Measurements from ENCODE around the gene ARFRP1. TPM values are rescaled to one million over a fixed set of nuclear protein-coding genes. Genes with fewer than 3 reads are reported as not detected.

The ARFRP1 gene
- total RNA-seq, 2 experiments from 2014 or later = 41.7 to 44.2 TPM

- TF ChIP-seq CTCF (IDR thresholded peaks at IDR 0.05) = no peak
- ChIA-PET POLR2A (no interaction called here), CTCF (no interaction called here)
- H3K27ac Mint-ChIP-seq = no peak overlapping the region
- no peaks in the 10 kb centered on the region for H3K27me3 Mint-ChIP-seq
- no peaks in the 10 kb centered on the region for H3K9me3 Mint-ChIP-seq
- no peaks in the 10 kb centered on the region for H3K36me3 Mint-ChIP-seq (ENCODE audit: low read depth)
- H3K4me3 Mint-ChIP-seq = no peak overlapping the region
- H3K4me1 Mint-ChIP-seq (ENCODE audit: low read depth) = peaks cover 18% of the 10 kb centered on the region
- intact Hi-C loops (cut with micrococcal nuclease) = no loop called here
- DNase-seq (no peak), ATAC-seq (no peak)
These were observed 39.1 kb upstream of the ARFRP1 start for GRCh38 chr20:63746751-63747315.

- Mint-ChIP-seq H3K9me3 (no peaks in the 10 kb centered on the region), H3K27me3 (no peaks in the 10 kb centered on the region), H3K4me3 (no peak overlapping the region), H3K4me1 (ENCODE audit: low read depth) (peaks cover 15% of the 10 kb centered on the region), H3K27ac (no peak overlapping the region), H3K36me3 (ENCODE audit: low read depth) (no peaks in the 10 kb centered on the region)
- no peak for TF ChIP-seq CTCF (IDR thresholded peaks at IDR 0.05)
- ChIA-PET CTCF (interaction anchor here (1.7 kb wide), 1 partner anchor 39 kb away, joined by 4 read pairs; the partner anchor contains the start of genes ARFRP1 and ZGPAT), POLR2A (interaction anchor here (1.0 kb wide), 1 partner anchor 36 kb away, joined by 3 read pairs; no protein-coding TSS in a partner anchor)
- no peak for DNase-seq
- no peak for ATAC-seq
- intact Hi-C loops (cut with micrococcal nuclease) = no loop called here
These were observed 38.4 kb upstream of the ARFRP1 start for GRCh38 chr20:63745961-63746731.

GRCh38 chr20:63745424-63745805, 37.6 kb upstream of the ARFRP1 start:
- no peak overlapping the region for H3K4me3 Mint-ChIP-seq
- DNase-seq (no peak), ATAC-seq (no peak)
- intact Hi-C loops (cut with micrococcal nuclease) = no loop called here
- ChIA-PET CTCF (interaction anchor here (1.7 kb wide), 1 partner anchor 38 kb away, joined by 4 read pairs; the partner anchor contains the start of genes ARFRP1 and ZGPAT), POLR2A (interaction anchor here (1.0 kb wide), 2 partner anchors 10 to 37 kb away, joined by 3 read pairs; no protein-coding TSS in a partner anchor)
- H3K4me1 Mint-ChIP-seq (ENCODE audit: low read depth) = peaks cover 11% of the 10 kb centered on the region
- H3K27ac Mint-ChIP-seq = no peak overlapping the region
- H3K9me3 Mint-ChIP-seq = no peaks in the 10 kb centered on the region
- H3K36me3 Mint-ChIP-seq (ENCODE audit: low read depth) = no peaks in the 10 kb centered on the region
- no peak for TF ChIP-seq CTCF (IDR thresholded peaks at IDR 0.05)
- no peaks in the 10 kb centered on the region for H3K27me3 Mint-ChIP-seq

- ATAC-seq = no peak
- ChIA-PET CTCF (interaction anchor here (1.2 to 1.7 kb wide), 3 partner anchors 11 to 37 kb away, joined by 3 to 4 read pairs (median 3); partner anchors contain the start of genes ARFRP1 and ZGPAT), POLR2A (interaction anchor here (1.0 kb wide), 2 partner anchors 11 to 37 kb away, joined by 3 read pairs; no protein-coding TSS in a partner anchor)
- peaks cover 7% of the 10 kb centered on the region for H3K4me1 Mint-ChIP-seq (ENCODE audit: low read depth)
- no peak for DNase-seq
- H3K4me3 Mint-ChIP-seq = no peak overlapping the region
- intact Hi-C loops (cut with micrococcal nuclease) = no loop called here
- H3K9me3 Mint-ChIP-seq = no peaks in the 10 kb centered on the region
- no peaks in the 10 kb centered on the region for H3K36me3 Mint-ChIP-seq (ENCODE audit: low read depth)
- H3K27me3 Mint-ChIP-seq = no peaks in the 10 kb centered on the region
- no peak overlapping the region for H3K27ac Mint-ChIP-seq
- no peak for TF ChIP-seq CTCF (IDR thresholded peaks at IDR 0.05)
These were observed 37.0 kb upstream of the ARFRP1 start for GRCh38 chr20:63744574-63745423.

Data from activated CD8-positive, alpha-beta T cell treated with anti-CD3 and anti-CD28 coated beads for 36 hours (primary cell).